Suprapubic skin (tissue), 4 donors: Measurements from ENCODE around the gene ACTG1.

Source experiments
- POLR2A ChIP-seq, 2 donors: fragments of 450-650 bp; IDR thresholded peaks; one replicate each; pipeline ENCODE4 v1.6.1; 2017; ENCODE audit warnings: antibody characterized with exemption in 2 of 2, mild to moderate bottlenecking in 2 of 2, moderate library complexity in 2 of 2
- POLR2AphosphoS5 ChIP-seq, 3 donors: sonication (generic); formaldehyde crosslinking; IDR thresholded peaks; one replicate each; pipeline ENCODE4 v1.6.1; 2017; ENCODE audit warnings: antibody characterized with exemption in 3 of 3
- TF ChIP-seq, protein P1 (sequence below), 2 donors: fragments of 200-600 bp in 1 of 2; fragments of 450-650 bp in 1 of 2; sonication (generic) in 1 of 2; IDR thresholded peaks; one replicate each; pipeline ENCODE4 v1.5.1; 2016 to 2019; ENCODE audit warnings: antibody characterized with exemption in 2 of 2, mild to moderate bottlenecking in 1 of 2, moderate library complexity in 1 of 2

DNA sequence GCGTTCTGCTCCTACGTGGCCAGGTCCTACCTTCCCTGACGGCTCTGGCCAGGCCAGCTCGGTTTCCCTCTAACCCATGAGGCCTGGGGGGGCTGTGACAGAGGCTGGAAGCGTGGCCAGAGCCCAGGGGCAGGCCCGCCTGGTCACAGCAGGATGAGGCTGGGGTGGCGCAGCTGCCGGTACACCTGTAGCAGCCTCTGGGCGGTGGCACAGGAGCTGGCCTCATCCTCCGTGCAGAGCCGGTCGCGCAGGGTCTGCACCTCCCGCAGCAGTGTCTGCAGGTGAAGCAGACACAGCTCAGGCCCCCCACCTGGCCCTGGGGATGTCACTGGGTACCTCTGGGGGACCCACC is 28.1 kb upstream of the ACTG1 start:
- TF ChIP-seq, protein P1, sequence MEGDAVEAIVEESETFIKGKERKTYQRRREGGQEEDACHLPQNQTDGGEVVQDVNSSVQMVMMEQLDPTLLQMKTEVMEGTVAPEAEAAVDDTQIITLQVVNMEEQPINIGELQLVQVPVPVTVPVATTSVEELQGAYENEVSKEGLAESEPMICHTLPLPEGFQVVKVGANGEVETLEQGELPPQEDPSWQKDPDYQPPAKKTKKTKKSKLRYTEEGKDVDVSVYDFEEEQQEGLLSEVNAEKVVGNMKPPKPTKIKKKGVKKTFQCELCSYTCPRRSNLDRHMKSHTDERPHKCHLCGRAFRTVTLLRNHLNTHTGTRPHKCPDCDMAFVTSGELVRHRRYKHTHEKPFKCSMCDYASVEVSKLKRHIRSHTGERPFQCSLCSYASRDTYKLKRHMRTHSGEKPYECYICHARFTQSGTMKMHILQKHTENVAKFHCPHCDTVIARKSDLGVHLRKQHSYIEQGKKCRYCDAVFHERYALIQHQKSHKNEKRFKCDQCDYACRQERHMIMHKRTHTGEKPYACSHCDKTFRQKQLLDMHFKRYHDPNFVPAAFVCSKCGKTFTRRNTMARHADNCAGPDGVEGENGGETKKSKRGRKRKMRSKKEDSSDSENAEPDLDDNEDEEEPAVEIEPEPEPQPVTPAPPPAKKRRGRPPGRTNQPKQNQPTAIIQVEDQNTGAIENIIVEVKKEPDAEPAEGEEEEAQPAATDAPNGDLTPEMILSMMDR (IDR thresholded peaks at IDR 0.05), result no peak
- TF ChIP-seq POLR2AphosphoS5 (IDR thresholded peaks at IDR 0.05) (no peak), POLR2A (IDR thresholded peaks at IDR 0.05) (no peak)
